ENCODE measurements around the gene EEF1AKMT2. TPM values are rescaled to one million over a fixed set of nuclear protein-coding genes. Genes with fewer than 3 reads are reported as not detected.
"Not testable (repeated sequence)": the region's sequence is repeated elsewhere in the genome, so short reads cannot be mapped to it uniquely, and the experiment has no call there.

The EEF1AKMT2 gene
- polyA plus RNA-seq, 5 donors = 31.6 to 50.8 (median 34.8) TPM

DNA sequence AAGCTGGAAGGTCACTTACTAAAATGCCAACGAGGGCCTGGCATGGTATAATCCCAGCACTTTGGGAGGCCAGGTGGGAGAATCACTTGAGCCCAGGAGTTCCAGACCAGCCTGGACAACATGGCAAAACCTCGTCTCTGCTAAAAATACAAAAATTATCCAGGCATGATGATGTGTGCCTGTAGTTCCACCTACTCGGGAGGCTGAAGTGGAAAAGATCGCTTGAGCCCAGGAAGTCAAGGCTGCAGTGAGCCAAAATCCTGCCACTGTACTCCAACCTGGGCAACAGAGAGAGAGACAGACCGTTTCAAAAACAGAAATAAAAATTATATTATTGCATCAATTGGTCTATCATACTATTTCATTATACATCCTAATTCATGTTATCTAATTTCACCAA, 29.4 kb downstream of the EEF1AKMT2 start:
- no peak for DNase-seq

- no peak for DNase-seq
Measured at GRCh38 chr10:124756156-124756903, 35.4 kb downstream of the EEF1AKMT2 start.

- no peak for DNase-seq
Measured at GRCh38 chr10:124755581-124755980, 36.1 kb downstream of the EEF1AKMT2 start.

- no peak for DNase-seq
Measured at GRCh38 chr10:124754227-124754626, 37.5 kb downstream of the EEF1AKMT2 start.

GRCh38 chr10:124748953-124749645, 42.6 kb downstream of the EEF1AKMT2 start:
- no peak for DNase-seq

DNA sequence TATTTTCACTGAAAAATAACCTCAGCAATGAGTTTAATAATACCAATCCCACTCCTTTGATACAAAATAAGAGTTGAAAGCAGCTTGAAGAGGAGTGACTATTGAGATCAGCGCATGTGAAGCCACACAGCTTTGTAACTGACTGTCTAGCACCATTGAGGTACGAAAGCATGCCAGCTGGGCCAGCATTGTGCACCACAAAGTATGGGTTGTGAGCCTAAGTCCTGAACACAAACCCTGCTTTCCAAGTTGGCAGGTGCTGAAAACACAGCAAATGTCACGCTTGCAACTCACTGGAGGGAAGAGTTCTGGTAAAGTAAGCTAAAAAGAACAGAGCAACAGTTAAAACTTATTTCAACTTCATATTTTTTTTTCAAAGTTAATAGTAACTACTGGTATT, 43.5 kb downstream of the EEF1AKMT2 start:
- DNase-seq = no peak

- no peak for DNase-seq
Measured at GRCh38 chr10:124747745-124748144, 43.9 kb downstream of the EEF1AKMT2 start.

DNA sequence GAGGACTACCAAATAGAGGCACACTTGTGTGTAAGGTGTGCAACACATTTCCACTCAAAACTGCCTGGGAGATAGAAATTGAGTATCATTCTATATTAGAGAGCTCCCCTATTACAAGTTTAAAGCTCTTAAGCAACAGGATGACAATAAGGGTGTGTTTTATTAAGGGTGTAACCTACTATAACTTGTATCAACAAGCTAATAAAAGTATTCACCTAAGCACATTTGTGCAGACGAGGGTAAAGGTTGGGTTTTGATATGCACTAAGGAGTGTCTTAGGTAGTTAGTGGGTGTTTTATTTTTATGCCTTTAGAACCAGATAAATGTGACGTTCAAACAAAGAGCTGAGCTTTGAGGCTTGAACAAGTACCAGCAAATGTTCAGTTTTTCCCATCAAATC, 44.7 kb downstream of the EEF1AKMT2 start:
- no peak for DNase-seq

GRCh38 chr10:124746447-124746846, 45.2 kb downstream of the EEF1AKMT2 start:
- not testable (repeated sequence) for DNase-seq

DNA sequence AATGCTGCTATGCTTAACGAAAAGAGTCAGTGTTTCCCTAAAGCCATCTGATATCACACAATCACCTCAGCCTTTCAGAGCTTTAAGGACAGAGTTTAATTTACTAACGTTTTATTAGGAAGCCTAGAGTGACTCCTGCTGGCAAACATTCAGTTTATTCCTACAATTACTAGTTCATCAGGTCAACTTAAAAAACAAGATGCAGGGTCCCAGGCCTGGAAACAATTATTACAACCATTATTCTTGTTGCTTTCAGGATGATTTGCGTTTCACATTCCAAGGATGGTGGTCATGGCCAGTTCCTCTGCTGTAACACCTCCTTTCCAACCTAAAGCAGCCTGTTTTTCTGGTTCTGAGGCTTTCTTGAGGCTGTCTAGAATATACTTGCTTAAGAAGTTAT, 46.0 kb downstream of the EEF1AKMT2 start:
- DNase-seq = peak in 1 of 2 donors; percentile 61

- no peak for DNase-seq
Measured at GRCh38 chr10:124745252-124745651, 46.4 kb downstream of the EEF1AKMT2 start.

DNA sequence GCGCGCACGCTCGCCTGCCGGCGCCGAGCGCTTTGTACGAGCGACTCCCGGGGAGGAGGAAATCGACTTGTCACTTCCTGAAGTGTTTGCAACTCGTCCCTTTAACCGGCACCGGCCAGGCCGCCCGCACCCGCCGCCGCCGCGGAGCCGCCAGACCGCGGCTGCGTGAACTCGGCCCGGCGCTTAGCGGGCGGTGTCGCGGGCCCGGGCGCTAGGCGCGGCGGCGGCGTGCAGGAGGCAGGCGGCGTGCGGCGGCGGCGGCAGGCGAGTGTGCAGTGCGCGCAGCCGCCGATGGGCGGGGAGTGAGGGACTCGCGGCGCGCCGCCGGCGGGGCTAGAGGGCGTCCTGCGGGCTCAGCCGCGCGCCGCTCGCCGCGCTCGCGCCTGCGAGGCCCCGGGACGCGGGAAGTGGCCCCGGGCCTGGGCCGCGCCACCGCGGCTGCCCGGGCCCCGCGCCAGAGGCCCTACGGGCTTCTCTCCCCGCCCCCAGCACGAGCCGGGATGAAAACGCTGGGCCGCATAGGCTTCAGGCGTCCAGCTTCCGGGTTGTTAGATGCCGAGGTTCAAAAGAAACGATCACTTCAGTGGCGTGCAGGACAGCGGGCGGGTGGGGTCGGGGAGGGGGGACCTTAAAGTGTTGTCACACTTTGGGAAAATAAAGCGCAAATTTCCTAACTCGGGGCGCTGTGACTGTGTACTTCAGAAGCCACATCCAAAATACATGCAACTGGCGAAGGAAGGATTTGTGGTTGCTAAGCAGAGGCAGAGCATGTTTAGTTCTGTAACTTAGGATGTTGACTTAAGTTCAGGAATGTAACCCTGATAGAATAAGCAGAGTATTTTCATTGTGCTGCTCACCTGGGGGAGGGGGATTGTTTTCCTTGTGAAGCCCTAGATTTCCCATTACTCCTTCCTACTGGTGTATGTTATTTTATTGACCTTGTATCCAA, 47.3 kb downstream of the EEF1AKMT2 start, which contains the start of gene FAM53B:
Gene FAM53B, minus strand, starts transcription at position 277 of the 949 bp plus-strand sequence. CDS start 37,665 bp downstream, outside the sequence.
- peak; percentile 79 to 81 for DNase-seq

DNA sequence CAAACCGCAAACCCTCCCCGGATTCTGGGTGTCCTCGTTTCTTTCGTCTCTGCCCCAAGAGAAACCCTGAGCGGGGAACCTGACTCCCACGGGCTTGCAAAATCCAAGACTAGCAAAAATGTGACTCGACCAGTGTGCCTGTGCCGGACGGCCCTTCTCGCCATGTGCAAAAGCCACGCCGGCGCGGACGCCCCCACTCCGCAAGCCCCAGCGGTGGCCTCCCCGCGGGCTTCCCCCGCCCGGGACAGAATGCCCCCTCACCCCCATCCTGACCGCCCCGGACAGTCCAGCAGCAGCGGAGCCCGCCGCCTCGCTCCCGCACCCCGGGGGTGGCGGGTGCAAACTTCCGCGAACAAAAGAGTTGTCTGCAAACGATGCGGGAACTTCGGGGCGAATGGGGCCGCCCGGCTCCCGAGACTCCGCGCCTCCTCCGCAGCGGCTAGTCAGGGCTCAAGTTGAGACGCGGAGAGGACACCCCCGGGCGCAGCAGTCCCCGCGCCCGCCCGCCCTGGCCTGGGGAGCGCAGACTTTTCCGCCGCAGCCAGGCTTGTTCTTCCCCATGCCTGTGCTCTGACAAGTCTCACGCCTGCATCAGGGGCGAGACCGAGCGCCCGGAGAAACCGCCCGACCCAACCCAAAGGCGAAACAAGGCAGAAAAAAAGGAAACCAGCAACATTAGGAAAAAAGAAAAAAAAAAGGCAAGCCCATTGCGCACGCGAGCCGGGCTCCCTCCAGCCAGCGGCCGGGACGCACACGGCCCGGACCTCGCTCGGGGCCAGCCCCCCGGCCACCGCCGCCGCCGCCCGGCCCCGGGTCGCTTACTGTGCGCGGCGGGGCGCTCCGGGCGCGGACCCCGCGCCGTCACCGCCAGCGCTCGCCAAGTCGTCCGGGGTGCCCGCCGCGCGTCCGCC, 48.2 kb downstream of the EEF1AKMT2 start:
- DNase-seq = no peak

DNA sequence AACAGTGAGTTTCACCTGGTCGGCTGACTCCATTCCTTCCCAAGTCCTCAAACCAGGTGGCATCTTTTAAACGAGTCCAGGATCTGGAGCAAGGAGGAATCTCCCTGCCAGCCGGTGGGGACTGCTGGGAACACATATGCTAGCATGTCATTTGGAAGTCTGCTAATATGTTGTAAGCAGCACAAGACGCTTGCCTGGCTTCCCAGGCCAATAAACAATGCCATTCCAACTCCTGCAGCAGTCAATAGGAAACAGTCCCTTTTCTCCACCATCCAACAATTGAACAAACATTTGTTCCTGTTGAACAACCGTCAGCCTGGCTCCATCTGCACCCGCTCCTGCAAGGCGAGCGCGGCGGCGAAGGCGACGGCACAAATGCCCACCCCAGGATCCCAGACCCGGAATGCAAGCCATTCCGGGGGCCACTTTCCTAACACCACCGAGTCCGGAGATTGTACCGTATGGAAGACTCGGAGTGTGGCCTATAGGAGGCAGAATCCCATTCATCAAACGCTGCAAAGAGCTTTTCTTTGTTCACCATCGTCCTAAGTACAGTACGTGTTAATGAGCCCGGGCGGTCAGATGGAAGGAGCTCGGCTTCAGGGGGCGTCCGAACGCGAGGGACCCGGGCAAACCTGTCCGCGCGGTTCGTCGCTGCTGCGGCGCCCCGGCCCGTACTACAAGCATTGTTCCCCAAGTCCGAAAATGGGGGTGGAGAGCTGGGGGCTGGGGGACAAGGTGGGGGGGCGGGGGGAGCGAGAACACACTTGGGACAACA, 49.1 kb downstream of the EEF1AKMT2 start:
- no peak for DNase-seq

DNA sequence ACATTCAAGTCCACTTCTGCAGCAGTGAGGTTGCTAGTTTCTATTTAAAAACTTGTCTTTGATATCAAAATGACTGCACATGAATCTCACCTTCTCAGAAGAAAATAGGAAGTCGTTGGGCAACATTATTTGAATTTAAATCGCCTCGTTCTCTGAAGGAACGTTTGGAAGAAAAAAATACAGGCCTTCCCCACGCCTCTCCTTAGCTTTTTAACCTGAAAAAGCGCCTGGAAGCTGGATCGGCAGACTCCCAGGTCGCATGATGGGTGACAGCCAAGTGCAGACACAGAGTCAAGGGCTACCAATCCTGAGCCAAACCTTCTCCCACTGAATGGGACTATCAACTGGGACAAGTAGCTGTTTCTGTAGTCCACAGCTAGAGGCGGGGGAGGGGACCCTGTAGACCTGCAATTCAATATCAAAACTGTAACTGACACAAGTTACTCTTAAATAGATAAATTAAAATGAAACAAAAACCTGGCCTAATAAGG, 49.7 kb downstream of the EEF1AKMT2 start:
- DNase-seq = no peak

GRCh38 chr10:124741281-124741921, 50.3 kb downstream of the EEF1AKMT2 start:
- DNase-seq = peak; percentile 68 to 79

DNA sequence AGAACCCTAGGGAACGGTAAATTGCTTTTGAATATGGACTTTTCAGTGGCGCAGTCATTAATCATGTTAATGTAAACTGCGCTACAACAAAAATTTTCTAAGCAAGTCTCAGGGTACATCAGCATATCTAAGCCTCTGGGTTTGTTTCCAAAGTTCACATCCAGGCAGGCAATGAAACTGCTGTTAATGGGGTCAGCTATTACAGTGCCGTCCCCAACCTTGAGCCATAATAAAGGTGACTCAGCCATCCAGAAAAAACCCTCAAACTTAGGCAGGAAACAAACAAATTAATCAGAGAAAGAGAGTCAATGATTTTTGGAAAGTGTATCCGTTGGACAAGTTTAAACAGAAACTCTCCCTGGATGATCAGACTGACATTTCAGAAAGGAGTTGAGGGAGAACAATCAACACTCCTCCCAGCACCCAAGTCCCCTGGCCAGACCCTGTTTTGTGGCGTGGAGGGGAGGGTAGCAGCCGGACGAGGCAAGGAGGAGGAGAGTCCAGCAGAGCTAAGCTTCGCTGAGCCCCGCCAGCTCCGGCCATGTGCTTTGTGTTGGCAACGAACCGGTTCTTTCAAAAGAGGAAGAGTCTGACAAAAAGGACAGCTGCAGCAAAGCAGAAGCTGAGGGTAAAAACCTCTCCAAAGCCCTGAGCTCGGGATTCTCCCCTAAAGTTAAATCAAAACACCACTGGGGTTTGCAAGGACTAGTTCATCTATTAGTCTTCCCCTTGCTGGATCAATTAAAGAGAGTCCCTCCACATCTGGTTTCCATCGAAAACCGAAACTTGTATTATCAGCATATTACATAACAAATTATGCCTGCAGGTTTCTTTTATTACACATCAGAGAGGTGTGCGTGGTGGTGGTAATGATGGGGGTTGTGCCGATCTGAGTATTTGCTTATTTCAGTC, 51.1 kb downstream of the EEF1AKMT2 start:
- no peak for DNase-seq

DNA sequence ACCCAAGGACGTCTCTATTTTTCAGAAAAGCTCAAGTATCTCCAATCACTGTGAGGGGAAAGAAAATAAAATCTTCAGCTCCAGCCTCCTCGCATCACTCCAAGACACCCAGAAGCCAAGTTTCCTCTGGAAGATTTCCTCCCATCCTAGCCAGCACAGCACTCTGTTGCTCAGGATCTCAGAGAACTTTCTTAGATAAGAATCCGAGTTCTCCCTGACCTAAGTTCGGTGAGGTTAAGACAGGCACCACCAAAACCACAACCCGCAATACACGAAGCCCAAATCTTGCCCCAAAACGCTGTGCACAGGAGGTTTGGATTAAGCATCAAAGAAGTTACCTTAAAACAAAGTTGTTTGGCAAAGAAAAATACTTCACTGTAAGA, 51.7 kb downstream of the EEF1AKMT2 start:
- DNase-seq = no peak
